HG02840 (cell line): ENCODE data around the gene GMDS.
A peak's percentile ranks its signal among the peaks of the same experiment; 100 is the strongest.

Experiments
- ATAC-seq: cut with Tn5 transposase; IDR thresholded peaks from one replicate; pipeline ENCODE4 v1.9.1; 2021; ENCODE audit warnings: mild to moderate bottlenecking, moderate library complexity, moderate number of reproducible peaks; ENCODE audit not compliant: unreplicated experiment, low FRiP score

The GMDS gene

DNA sequence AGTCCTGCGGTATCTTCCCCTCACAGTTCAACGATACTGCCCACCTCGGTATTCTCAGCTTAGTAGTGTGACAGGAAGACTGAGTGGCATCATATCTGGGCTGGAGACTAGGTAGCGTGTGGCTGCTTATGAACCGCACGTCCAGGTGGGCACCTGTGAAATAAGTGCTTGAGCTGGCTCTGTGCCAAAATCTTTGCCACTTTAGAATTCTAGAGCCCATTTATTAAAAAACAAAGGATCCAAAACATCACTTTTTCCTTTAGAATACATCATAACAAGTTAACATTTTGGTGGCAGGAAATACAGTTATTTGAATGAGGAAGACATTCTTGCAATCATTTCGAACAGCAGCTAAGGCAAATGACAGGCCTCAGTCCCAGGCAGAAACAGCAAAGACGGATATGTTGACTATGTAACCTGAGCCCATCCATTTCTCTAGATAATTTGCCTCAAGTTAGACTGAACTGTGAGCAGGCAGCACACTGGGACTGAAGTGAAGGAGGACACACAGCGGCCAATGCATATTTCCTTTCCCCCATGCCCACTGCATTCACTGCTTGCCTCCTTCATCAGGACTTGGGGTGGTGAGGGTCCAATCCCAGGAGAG lies 136.6 kb downstream of the GMDS start:
- no peak for ATAC-seq

DNA sequence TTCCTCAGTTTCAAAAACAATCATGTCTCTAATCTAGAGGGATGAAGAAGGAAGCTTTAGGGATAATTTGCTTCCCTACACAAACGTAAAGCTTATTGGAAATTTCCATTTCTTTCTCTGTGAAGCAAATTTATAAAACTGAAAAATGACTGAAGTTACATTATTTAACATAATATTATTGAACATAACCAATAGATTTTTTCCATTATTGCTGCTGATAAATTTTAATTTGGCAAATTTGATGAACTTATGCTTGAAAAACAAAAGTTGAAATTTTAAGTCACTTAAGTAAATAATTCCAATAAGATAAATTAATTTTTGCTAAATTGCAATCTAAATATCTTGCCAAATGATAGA lies 140.9 kb downstream of the GMDS start:
- no peak for ATAC-seq

GRCh38 chr6:2103765-2104523 lies 141.5 kb downstream of the GMDS start:
- no peak for ATAC-seq

- ATAC-seq: no peak
These were observed 142.4 kb downstream of the GMDS start for GRCh38 chr6:2102966-2103365.

DNA sequence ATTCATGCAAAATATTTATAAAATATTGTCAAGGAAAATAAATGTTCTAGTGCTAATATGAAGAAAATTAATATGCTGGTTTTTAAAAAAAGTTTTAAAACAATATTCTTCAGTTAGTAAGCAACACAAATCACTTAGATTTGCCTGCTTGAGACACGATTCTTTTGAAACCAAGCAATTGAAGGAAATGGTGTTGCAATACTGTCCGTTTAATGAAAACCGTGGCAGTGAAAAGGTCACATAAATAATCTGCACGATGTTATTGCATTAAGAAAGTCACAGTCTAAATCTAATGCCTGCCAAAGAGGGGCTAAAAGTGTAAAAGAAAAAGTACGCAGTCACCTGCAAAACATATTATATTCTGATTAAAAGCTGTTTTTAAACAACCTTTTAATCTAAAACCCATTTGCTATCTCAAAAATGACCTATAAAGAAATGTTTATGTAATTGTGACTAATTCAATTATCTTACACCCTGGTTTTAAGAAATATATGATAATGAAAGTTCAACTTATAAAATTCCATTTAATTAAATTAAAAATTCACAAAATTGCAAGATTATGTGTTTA lies 143.0 kb downstream of the GMDS start:
- no peak for ATAC-seq

- no peak for ATAC-seq
These were observed 144.2 kb downstream of the GMDS start for GRCh38 chr6:2101213-2101612.

DNA sequence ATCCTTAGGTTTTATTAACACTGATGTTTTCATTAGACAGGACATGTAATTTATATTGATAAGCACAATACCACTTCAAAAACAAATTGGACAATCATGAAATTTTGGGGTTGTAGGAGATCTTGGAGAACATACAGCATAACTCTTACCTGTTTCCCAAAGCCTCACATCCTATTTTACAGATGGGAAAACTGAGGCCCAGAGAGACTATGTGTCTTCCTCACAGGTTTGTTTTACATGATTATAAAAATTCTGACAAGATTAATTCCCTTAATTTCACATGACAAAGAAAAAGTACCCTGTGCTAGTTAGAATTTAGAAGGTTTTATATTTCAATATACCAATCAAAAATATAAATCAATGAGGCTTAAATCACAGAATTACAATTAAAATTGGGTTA lies 145.5 kb downstream of the GMDS start:
- ATAC-seq: no peak

GRCh38 chr6:2097464-2097863 lies 147.9 kb downstream of the GMDS start:
- ATAC-seq: no peak

DNA sequence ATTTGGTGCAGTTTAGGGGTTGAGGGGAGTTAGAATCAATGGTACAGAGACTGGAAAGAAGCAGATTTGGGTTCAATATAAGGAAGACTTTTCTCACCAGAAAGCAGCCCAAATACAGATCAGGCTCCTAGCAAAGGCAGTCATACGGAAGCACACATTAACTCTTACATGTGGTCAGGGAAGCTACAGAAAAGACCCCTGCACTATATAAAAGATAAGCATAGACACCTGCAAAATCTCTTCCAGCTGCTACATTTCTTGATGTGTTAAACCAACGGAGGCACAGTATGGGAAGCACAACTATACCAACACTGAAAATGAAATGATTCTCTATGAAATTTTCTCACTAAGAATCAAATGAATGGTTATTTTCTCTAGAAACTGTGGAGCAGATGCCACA lies 150.8 kb downstream of the GMDS start:
- no peak for ATAC-seq

- ATAC-seq: no peak
These were observed 159.0 kb downstream of the GMDS start for GRCh38 chr6:2086326-2086965.

GRCh38 chr6:2085657-2086056 lies 159.7 kb downstream of the GMDS start:
- no peak for ATAC-seq

DNA sequence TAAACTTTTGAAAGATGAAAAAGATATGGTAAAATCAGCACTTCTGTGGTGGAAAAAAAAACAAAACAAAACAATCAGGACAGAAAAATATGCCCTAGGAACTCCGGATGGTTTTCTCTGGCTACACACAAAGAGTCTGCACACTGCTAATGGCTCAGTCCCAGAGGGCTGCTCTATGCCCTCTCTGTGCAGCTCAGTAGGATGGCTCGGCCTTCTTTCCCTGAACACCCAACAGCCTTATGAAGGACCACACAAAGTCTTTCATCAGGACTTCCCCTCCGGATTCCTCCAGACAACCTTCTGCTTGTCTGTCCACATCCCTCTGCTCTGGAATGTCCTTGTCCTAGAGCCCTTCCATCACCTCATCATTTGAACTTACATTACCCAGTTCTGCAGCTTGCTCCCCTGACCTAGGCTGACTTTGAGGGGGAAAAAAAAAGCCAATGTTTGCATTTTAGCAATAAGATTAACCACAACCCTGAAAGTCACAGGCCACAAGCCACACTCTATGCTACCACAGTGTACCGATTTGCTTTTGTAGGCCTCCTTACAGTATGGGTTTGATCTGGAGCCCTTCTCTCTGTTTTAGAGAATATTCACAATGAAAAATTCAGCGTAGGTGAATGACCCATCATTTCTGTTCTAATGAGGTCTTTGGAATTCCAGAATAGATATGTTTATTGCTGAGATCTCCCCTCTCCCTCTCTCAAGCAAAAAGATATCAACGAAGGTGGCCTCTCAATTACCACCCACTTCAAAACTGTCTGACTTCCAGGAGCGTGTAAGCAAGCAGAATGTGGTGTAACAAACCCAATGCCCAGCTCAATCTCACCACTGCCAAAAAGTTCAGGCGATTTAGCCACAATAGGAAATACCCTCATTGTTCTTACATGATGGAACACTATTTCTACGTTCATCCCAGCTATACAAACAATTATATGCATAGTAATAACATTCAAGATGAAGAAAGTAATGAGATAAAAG lies 164.0 kb downstream of the GMDS start:
- peak; percentile 84 for ATAC-seq

GRCh38 chr6:2078888-2079287 lies 166.5 kb downstream of the GMDS start:
- ATAC-seq: no peak

GRCh38 chr6:2077826-2078225 lies 167.6 kb downstream of the GMDS start:
- no peak for ATAC-seq

GRCh38 chr6:2073476-2073875 lies 171.9 kb downstream of the GMDS start:
- ATAC-seq: no peak

GRCh38 chr6:2072453-2072852 lies 173.0 kb downstream of the GMDS start:
- ATAC-seq: no peak

- ATAC-seq: no peak
These were observed 181.9 kb downstream of the GMDS start for GRCh38 chr6:2063547-2063946.

GRCh38 chr6:2061880-2062279 lies 183.5 kb downstream of the GMDS start:
- no peak for ATAC-seq

DNA sequence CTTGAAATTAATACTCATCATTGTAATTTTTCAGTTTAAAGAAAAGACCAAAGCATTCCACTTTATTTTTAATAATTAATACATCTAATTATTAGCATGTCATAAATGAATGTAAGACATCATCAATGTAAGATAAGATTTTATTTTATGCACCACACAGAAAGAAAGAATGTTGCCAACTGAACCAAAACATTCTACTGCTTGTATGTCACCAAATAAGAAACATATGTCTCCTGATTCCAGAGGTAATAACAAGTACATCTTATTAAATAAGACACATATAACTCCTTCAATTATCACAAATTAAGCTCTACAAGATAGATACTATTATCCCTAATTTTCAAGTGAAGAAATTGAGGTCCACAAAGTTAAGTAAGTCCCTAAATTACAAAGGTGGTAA lies 189.5 kb downstream of the GMDS start:
- no peak for ATAC-seq

GRCh38 chr6:2055143-2055542 lies 190.3 kb downstream of the GMDS start:
- no peak for ATAC-seq
